Glutamatergic neuron (in vitro differentiated cells): ENCODE results near the gene FGR. TPM values are rescaled to one million over a fixed set of nuclear protein-coding genes. Genes with fewer than 3 reads are reported as not detected.

Experiments used
- DNase-seq: peaks from one replicate; pipeline ENCODE4 v3.0.0; 2022
- H3K27ac Mint-ChIP-seq: one replicate; pipeline ENCODE4 v1.8.0; 2020; ENCODE audit warnings: mild to moderate bottlenecking, mixed read lengths, inconsistent platforms; ENCODE audit not compliant: unreplicated experiment
- H3K27me3 Mint-ChIP-seq: one replicate; pipeline ENCODE4 v1.8.0; 2020; ENCODE audit warnings: mild to moderate bottlenecking, moderate library complexity, mixed read lengths, inconsistent platforms; ENCODE audit not compliant: unreplicated experiment
- H3K36me3 Mint-ChIP-seq: one replicate; pipeline ENCODE4 v1.8.0; 2020; ENCODE audit warnings: mild to moderate bottlenecking, mixed read lengths, inconsistent platforms; ENCODE audit not compliant: unreplicated experiment
- H3K4me1 Mint-ChIP-seq: one replicate; pipeline ENCODE4 v1.8.0; 2020; ENCODE audit warnings: mild to moderate bottlenecking, low read depth, mixed read lengths, inconsistent platforms; ENCODE audit not compliant: unreplicated experiment
- H3K4me3 Mint-ChIP-seq: one replicate; pipeline ENCODE4 v1.8.0; 2020; ENCODE audit warnings: mild to moderate bottlenecking, mixed read lengths, inconsistent platforms; ENCODE audit not compliant: unreplicated experiment
- H3K9me3 Mint-ChIP-seq: one replicate; pipeline ENCODE4 v1.8.0; 2020; ENCODE audit warnings: mild to moderate bottlenecking, moderate library complexity, mixed read lengths, inconsistent platforms; ENCODE audit not compliant: unreplicated experiment
- CTCF ChIP-seq: fragments of 200-600 bp; sonication (generic); IDR thresholded peaks from one replicate; pipeline ENCODE4 v1.5.0; 2021; ENCODE audit not compliant: partially characterized antibody, unreplicated experiment
- total RNA-seq: library from RNA; stranded (reverse); fragmentation: NEBNext Ultra II Directional; extraction: Animal tissue kit (Norgen Biotek cat#: 25700); gene quantifications from one replicate; pipeline ENCODE4 v1.2.1, GENCODE V29; 2021; ENCODE audit not compliant: unreplicated experiment

FGR gene
- total RNA-seq, 1 donor from 2014 or later = not detected

GRCh38 chr1:27660300-27660835, 25.4 kb upstream of the FGR start:
- peaks cover 10% of the 10 kb centered on the region for H3K9me3 Mint-ChIP-seq
- peak overlapping the region; percentile 83 for H3K4me3 Mint-ChIP-seq
- H3K27ac Mint-ChIP-seq = peak overlapping the region; percentile 57
- no peak for TF ChIP-seq CTCF
- H3K36me3 Mint-ChIP-seq = peaks cover 4% of the 10 kb centered on the region
- H3K4me1 Mint-ChIP-seq = peaks cover 13% of the 10 kb centered on the region
- peaks cover 8% of the 10 kb centered on the region for H3K27me3 Mint-ChIP-seq
- no peak for DNase-seq

- H3K36me3 Mint-ChIP-seq = peaks cover 4% of the 10 kb centered on the region
- H3K27me3 Mint-ChIP-seq = peaks cover 8% of the 10 kb centered on the region
- peak; percentile 91 for DNase-seq
- H3K4me3 Mint-ChIP-seq = peak overlapping the region; percentile 83
- peaks cover 10% of the 10 kb centered on the region for H3K9me3 Mint-ChIP-seq
- no peak for TF ChIP-seq CTCF
- no peak overlapping the region for H3K27ac Mint-ChIP-seq
- peaks cover 20% of the 10 kb centered on the region for H3K4me1 Mint-ChIP-seq
Measured at GRCh38 chr1:27659497-27660299, 24.7 kb upstream of the FGR start.

GRCh38 chr1:27658951-27659496, 24.0 kb upstream of the FGR start:
- H3K9me3 Mint-ChIP-seq = peaks cover 10% of the 10 kb centered on the region
- H3K4me1 Mint-ChIP-seq = peaks cover 20% of the 10 kb centered on the region
- TF ChIP-seq CTCF = no peak
- no peak overlapping the region for H3K27ac Mint-ChIP-seq
- peaks cover 8% of the 10 kb centered on the region for H3K27me3 Mint-ChIP-seq
- H3K36me3 Mint-ChIP-seq = peaks cover 4% of the 10 kb centered on the region
- peak overlapping the region; percentile 78 for H3K4me3 Mint-ChIP-seq
- DNase-seq = no peak

GRCh38 chr1:27656157-27656893, 21.3 kb upstream of the FGR start:
- Mint-ChIP-seq H3K4me3 (no peak overlapping the region), H3K27ac (no peak overlapping the region), H3K9me3 (peaks cover 8% of the 10 kb centered on the region), H3K27me3 (peaks cover 8% of the 10 kb centered on the region), H3K36me3 (peaks cover 4% of the 10 kb centered on the region), H3K4me1 (peaks cover 13% of the 10 kb centered on the region)
- no peak for TF ChIP-seq CTCF
- no peak for DNase-seq
